Measurements from ENCODE around the gene KANSL3.

- TF ChIP-seq CTCF (IDR thresholded peaks at IDR 0.05) (no peak), POLR2A (IDR thresholded peaks at IDR 0.05) (no peak), POLR2AphosphoS5 (IDR thresholded peaks at IDR 0.05) (no peak), EP300 (IDR thresholded peaks at IDR 0.05) (no peak)
Observed at GRCh38 chr2:96564026-96564425, 74.1 kb downstream of the KANSL3 start.
